ENCODE results near the gene ZNG1F.
"Not testable (repeated sequence)": the region's sequence is repeated elsewhere in the genome, so short reads cannot be mapped to it uniquely, and the experiment has no call there.

DNA sequence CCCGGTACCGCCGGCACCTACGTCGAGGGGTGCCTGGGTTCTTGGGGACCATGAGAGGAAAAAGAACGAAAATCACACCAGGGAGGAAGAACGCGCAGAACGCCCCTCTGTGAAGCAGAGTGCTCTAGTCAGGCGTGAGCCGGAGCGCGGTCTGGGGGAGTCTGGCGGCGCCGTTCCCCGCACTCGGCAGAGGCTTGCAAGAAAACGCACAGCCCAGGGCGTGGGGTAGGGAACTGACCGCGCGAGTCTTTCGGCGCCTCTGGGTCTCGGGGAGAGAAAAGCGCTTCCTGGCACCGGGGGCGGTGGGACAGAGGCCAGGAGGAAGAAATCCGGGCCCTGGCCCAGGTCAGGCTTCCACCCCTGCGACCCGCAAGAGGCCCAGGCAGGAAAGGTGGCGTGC, 65.3 kb downstream of the ZNG1F start:
- TF ChIP-seq EZH2 (IDR thresholded peaks at IDR 0.05; ENCODE audit: insufficient read depth, low read length) = not testable (repeated sequence)
- TF ChIP-seq, protein P1, sequence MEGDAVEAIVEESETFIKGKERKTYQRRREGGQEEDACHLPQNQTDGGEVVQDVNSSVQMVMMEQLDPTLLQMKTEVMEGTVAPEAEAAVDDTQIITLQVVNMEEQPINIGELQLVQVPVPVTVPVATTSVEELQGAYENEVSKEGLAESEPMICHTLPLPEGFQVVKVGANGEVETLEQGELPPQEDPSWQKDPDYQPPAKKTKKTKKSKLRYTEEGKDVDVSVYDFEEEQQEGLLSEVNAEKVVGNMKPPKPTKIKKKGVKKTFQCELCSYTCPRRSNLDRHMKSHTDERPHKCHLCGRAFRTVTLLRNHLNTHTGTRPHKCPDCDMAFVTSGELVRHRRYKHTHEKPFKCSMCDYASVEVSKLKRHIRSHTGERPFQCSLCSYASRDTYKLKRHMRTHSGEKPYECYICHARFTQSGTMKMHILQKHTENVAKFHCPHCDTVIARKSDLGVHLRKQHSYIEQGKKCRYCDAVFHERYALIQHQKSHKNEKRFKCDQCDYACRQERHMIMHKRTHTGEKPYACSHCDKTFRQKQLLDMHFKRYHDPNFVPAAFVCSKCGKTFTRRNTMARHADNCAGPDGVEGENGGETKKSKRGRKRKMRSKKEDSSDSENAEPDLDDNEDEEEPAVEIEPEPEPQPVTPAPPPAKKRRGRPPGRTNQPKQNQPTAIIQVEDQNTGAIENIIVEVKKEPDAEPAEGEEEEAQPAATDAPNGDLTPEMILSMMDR (IDR thresholded peaks at IDR 0.05; ENCODE audit: insufficient read depth, low read depth, low read length) = not testable (repeated sequence)

Measured in astrocyte (in vitro differentiated cells and primary cell).